GM18505 (cell line): ENCODE results near the gene TEX10.

Experiments
- ATAC-seq: cut with Tn5 transposase; IDR thresholded peaks from one replicate; pipeline ENCODE4 v1.9.1; 2021; ENCODE audit not compliant: unreplicated experiment
- POLR2A ChIP-seq: IDR thresholded peaks from 4 replicates; pipeline ENCODE4 v1.6.1; 2011; ENCODE audit warnings: borderline replicate concordance; ENCODE audit not compliant: insufficient read depth, insufficient read length; ENCODE audit errors: extremely low read depth

TEX10 gene

GRCh38 chr9:100322954-100323536 is 29.7 kb downstream of the TEX10 start:
- ATAC-seq, result no peak
- no peak for TF ChIP-seq POLR2A

GRCh38 chr9:100317706-100318105 is 35.0 kb downstream of the TEX10 start:
- no peak for TF ChIP-seq POLR2A
- ATAC-seq, result no peak

- no peak for TF ChIP-seq POLR2A
- no peak for ATAC-seq
Measured at GRCh38 chr9:100315561-100315960, 37.2 kb downstream of the TEX10 start.

GRCh38 chr9:100309992-100310391 is 42.8 kb downstream of the TEX10 start:
- ATAC-seq, result no peak
- no peak for TF ChIP-seq POLR2A

GRCh38 chr9:100308965-100309564 is 43.7 kb downstream of the TEX10 start:
- no peak for TF ChIP-seq POLR2A
- ATAC-seq, result no peak

GRCh38 chr9:100307080-100307479 is 45.7 kb downstream of the TEX10 start:
- no peak for TF ChIP-seq POLR2A
- no peak for ATAC-seq

- ATAC-seq, result no peak
- TF ChIP-seq POLR2A, result no peak
Measured at GRCh38 chr9:100306283-100306682, 46.5 kb downstream of the TEX10 start.

GRCh38 chr9:100303747-100304146 is 49.0 kb downstream of the TEX10 start:
- no peak for ATAC-seq

GRCh38 chr9:100298378-100298777 is 54.4 kb downstream of the TEX10 start:
- TF ChIP-seq POLR2A, result no peak
- no peak for ATAC-seq

More at GRCh38 chr9:100303747-100304146, 49.0 kb downstream of the TEX10 start:
- no peak for TF ChIP-seq POLR2A

GRCh38 chr9:100296407-100296806 is 56.3 kb downstream of the TEX10 start:
- no peak for TF ChIP-seq POLR2A
- no peak for ATAC-seq

- ATAC-seq, result no peak
- TF ChIP-seq POLR2A, result no peak
Measured at GRCh38 chr9:100295240-100295639, 57.5 kb downstream of the TEX10 start.

- ATAC-seq, result no peak
- no peak for TF ChIP-seq POLR2A
Measured at GRCh38 chr9:100294806-100295205, 57.9 kb downstream of the TEX10 start.

- ATAC-seq, result no peak
- TF ChIP-seq POLR2A, result no peak
Measured at GRCh38 chr9:100294341-100294740, 58.4 kb downstream of the TEX10 start.

- no peak for TF ChIP-seq POLR2A
- no peak for ATAC-seq
Measured at GRCh38 chr9:100292414-100292813, 60.3 kb downstream of the TEX10 start.
